ENCODE measurements around the gene IL23A.

Gene IL23A

GRCh38 chr12:56311003-56311402 is 27.7 kb upstream of the IL23A start:
- Histone ChIP-seq H4K20me1 (ENCODE audit: control insufficient read depth, insufficient read depth, low read depth, low read length) (no peaks in the 10 kb centered on the region), H3K4me1 (ENCODE audit: control insufficient read depth, low read length) (peaks cover 8% of the 10 kb centered on the region), H3F3A (ENCODE audit: control insufficient read depth, insufficient read depth) (peaks cover under 1% of the 10 kb centered on the region; the same call in 1 of the 2 replicates), H3K27ac (ENCODE audit: low read depth, low read length) (no peak overlapping the region), H3K79me2 (ENCODE audit: control insufficient read depth, low read length) (peaks cover 26% of the 10 kb centered on the region), H3K27me3 (ENCODE audit: control insufficient read depth, low read length) (no peaks in the 10 kb centered on the region), H3K36me3 (ENCODE audit: control insufficient read depth, low read length) (peaks cover 53% of the 10 kb centered on the region), H3K9me3 (ENCODE audit: control insufficient read depth, insufficient read depth, low read length) (no peaks in the 10 kb centered on the region), H3K9me2 (replicated peaks; ENCODE audit: control insufficient read depth, low read length) (no peaks in the 10 kb centered on the region), H3K4me3 (ENCODE audit: low read length) (no peak overlapping the region), H3K4me2 (ENCODE audit: low read length) (no peak overlapping the region)
- TF ChIP-seq, protein P1, sequence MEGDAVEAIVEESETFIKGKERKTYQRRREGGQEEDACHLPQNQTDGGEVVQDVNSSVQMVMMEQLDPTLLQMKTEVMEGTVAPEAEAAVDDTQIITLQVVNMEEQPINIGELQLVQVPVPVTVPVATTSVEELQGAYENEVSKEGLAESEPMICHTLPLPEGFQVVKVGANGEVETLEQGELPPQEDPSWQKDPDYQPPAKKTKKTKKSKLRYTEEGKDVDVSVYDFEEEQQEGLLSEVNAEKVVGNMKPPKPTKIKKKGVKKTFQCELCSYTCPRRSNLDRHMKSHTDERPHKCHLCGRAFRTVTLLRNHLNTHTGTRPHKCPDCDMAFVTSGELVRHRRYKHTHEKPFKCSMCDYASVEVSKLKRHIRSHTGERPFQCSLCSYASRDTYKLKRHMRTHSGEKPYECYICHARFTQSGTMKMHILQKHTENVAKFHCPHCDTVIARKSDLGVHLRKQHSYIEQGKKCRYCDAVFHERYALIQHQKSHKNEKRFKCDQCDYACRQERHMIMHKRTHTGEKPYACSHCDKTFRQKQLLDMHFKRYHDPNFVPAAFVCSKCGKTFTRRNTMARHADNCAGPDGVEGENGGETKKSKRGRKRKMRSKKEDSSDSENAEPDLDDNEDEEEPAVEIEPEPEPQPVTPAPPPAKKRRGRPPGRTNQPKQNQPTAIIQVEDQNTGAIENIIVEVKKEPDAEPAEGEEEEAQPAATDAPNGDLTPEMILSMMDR (IDR thresholded peaks at IDR 0.05; ENCODE audit: low read depth, low read length, poor library complexity, severe bottlenecking) = no peak
- no peak for TF ChIP-seq EZH2phosphoT487 (IDR thresholded peaks at IDR 0.05; ENCODE audit: borderline replicate concordance, low read length)

- Histone ChIP-seq H3K79me2 (ENCODE audit: control insufficient read depth, low read length) (peaks cover 26% of the 10 kb centered on the region), H3K27me3 (ENCODE audit: control insufficient read depth, low read length) (no peaks in the 10 kb centered on the region), H3K4me1 (ENCODE audit: control insufficient read depth, low read length) (peaks cover 20% of the 10 kb centered on the region), H4K20me1 (ENCODE audit: control insufficient read depth, insufficient read depth, low read depth, low read length) (no peaks in the 10 kb centered on the region), H3K4me3 (ENCODE audit: low read length) (peak overlapping the region; percentile 99), H3K9me2 (replicated peaks; ENCODE audit: control insufficient read depth, low read length) (no peaks in the 10 kb centered on the region), H3K4me2 (ENCODE audit: low read length) (peak overlapping the region; percentile 96), H3F3A (ENCODE audit: control insufficient read depth, insufficient read depth) (0 out of 2 replicates have a peak, but pooled peaks cover 6% of the 10 kb centered on the region), H3K36me3 (ENCODE audit: control insufficient read depth, low read length) (peaks cover 60% of the 10 kb centered on the region), H3K9me3 (ENCODE audit: control insufficient read depth, insufficient read depth, low read length) (no peaks in the 10 kb centered on the region), H3K27ac (ENCODE audit: low read depth, low read length) (peak overlapping the region; percentile 66)
- TF ChIP-seq EZH2phosphoT487 (IDR thresholded peaks at IDR 0.05; ENCODE audit: borderline replicate concordance, low read length) = no peak
- TF ChIP-seq, protein P1 (IDR thresholded peaks at IDR 0.05; ENCODE audit: low read depth, low read length, poor library complexity, severe bottlenecking) = no peak
Observed at GRCh38 chr12:56315249-56315621, 23.4 kb upstream of the IL23A start.

DNA sequence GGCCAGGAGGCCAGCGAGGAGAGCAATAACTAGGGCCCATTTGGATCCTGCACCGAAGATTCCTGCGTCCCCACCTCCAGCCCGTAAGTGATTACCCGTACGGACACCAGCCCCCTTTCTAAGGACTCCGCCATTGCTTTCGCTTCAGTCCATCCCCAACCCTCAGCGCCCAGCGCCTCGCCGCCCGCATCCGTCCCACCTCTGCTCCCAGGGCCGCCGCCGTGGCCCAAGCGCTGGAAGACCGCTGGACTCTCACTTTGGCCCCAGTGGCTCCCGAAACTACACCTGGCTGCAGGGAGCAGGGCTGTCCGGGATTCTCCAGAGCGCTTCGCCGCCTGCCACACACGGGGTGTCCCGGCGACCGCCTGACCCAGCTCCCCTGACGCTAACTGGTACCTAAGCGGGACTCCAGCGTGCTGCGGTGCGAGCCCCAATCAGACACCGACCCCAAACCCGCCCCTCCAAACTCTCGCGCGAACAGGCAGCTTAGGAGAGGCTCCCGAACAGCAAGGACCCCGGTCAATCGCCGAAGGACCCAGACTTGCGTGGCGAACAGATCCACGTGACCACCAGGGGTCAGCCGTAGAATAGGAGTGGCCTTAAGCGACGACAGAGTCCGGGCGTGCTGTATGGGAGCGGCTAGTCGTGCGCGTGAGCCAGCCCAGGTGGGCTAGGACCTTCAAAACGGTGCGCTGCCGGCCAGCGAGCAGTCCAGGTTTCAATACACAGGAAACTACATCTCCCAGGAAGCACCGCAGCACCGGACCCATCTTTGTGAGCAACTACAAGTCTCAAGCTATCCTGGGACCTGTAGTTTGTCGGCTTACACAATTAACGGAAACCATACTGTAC is 22.8 kb upstream of the IL23A start, which contains the start of gene CNPY2:
TSS of gene CNPY2 (minus strand) at position 367 of the 852 bp plus-strand sequence. CDS start 771 bp downstream, outside the sequence.
- no peaks in the 10 kb centered on the region for H3K27me3 ChIP-seq (ENCODE audit: control insufficient read depth, low read length)
- no peaks in the 10 kb centered on the region for H4K20me1 ChIP-seq (ENCODE audit: control insufficient read depth, insufficient read depth, low read depth, low read length)
- H3F3A ChIP-seq (ENCODE audit: control insufficient read depth, insufficient read depth) = 0 out of 2 replicates have a peak, but pooled peaks cover 6% of the 10 kb centered on the region
- no peak for TF ChIP-seq EZH2phosphoT487 (IDR thresholded peaks at IDR 0.05; ENCODE audit: borderline replicate concordance, low read length)
- TF ChIP-seq, protein P1 (IDR thresholded peaks at IDR 0.05; ENCODE audit: low read depth, low read length, poor library complexity, severe bottlenecking) = peak; percentile 35
- H3K36me3 ChIP-seq (ENCODE audit: control insufficient read depth, low read length) = peaks cover 54% of the 10 kb centered on the region
- peak within 1 kb of the TSS; percentile 66 for H3K27ac ChIP-seq (ENCODE audit: low read depth, low read length)
- no peaks in the 10 kb centered on the region for H3K9me3 ChIP-seq (ENCODE audit: control insufficient read depth, insufficient read depth, low read length)
- H3K4me1 ChIP-seq (ENCODE audit: control insufficient read depth, low read length) = peaks cover 20% of the 10 kb centered on the region
- H3K9me2 ChIP-seq (replicated peaks; ENCODE audit: control insufficient read depth, low read length) = no peaks in the 10 kb centered on the region
- peaks cover 26% of the 10 kb centered on the region for H3K79me2 ChIP-seq (ENCODE audit: control insufficient read depth, low read length)
- peak within 1 kb of the TSS; percentile 96 for H3K4me2 ChIP-seq (ENCODE audit: low read length)
- H3K4me3 ChIP-seq (ENCODE audit: low read length) = peak within 1 kb of the TSS; percentile 99
